HFF-Myc (cell line): ENCODE measurements around the gene RPL36A.

Source experiments
- DNase-seq: peaks from one replicate; pipeline ENCODE4 v3.0.0-alpha.2; 2011; ENCODE audit warnings: low read depth; ENCODE audit errors: extremely low read depth
- H3K4me3 ChIP-seq: replicated peaks from 2 replicates; pipeline ENCODE4 v1.5.1; 2011; ENCODE audit warnings: low read depth, mild to moderate bottlenecking, control low read depth, low read length
- TF ChIP-seq, protein P1 (sequence below): IDR thresholded peaks from 2 replicates; pipeline ENCODE4 v1.5.1; 2012; ENCODE audit warnings: mild to moderate bottlenecking, low read depth, low read length, control low read depth; ENCODE audit errors: missing control alignments

RPL36A gene

DNA sequence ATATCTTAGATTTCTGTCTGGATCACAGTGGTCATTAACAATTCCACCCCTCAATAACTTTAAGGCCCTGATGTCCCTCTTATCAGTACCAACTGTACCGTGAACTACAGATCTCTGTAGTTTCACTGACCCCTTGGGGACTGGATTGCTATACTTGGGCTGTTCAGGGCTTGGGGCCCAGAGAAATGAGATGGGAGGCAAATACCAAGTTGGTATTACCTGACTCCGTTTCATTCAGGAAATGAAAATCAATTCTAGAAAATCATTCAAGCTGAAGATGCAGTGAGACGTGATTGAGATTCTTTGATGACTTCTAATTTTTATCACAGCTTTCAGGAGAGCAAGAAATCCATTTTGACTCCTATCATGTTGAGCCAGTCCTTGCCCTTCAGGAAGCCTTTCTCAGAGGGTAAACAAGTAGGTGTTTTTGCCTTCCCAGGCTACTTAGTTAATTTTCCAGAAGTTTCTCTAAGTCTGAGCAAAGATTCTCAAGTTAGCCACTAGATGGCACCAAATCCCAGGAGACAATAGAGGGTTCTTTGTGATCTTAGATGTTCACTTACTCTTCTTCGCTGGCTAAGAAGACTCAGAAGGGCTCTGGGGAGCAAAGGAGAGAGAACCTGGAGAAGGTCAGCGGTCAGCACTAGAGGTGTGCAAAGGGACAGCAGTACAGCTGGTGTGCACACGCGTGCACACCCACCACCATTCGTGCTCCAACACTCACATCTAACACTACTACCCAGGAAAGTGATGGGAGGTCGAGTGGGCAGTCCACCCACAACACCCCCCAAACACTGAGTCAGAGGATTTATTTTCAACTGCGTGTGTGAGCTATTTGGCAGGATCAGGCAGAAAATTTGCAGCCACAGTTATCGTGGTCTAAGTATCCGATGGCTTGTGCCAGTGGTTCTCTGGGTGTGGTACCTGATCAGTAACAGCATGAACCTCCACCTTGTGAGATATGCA lies 24.7 kb downstream of the RPL36A start:
- H3K4me3 ChIP-seq: no peak overlapping the region
- no peak for DNase-seq
- TF ChIP-seq, protein P1, sequence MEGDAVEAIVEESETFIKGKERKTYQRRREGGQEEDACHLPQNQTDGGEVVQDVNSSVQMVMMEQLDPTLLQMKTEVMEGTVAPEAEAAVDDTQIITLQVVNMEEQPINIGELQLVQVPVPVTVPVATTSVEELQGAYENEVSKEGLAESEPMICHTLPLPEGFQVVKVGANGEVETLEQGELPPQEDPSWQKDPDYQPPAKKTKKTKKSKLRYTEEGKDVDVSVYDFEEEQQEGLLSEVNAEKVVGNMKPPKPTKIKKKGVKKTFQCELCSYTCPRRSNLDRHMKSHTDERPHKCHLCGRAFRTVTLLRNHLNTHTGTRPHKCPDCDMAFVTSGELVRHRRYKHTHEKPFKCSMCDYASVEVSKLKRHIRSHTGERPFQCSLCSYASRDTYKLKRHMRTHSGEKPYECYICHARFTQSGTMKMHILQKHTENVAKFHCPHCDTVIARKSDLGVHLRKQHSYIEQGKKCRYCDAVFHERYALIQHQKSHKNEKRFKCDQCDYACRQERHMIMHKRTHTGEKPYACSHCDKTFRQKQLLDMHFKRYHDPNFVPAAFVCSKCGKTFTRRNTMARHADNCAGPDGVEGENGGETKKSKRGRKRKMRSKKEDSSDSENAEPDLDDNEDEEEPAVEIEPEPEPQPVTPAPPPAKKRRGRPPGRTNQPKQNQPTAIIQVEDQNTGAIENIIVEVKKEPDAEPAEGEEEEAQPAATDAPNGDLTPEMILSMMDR: peak; percentile 59

DNA sequence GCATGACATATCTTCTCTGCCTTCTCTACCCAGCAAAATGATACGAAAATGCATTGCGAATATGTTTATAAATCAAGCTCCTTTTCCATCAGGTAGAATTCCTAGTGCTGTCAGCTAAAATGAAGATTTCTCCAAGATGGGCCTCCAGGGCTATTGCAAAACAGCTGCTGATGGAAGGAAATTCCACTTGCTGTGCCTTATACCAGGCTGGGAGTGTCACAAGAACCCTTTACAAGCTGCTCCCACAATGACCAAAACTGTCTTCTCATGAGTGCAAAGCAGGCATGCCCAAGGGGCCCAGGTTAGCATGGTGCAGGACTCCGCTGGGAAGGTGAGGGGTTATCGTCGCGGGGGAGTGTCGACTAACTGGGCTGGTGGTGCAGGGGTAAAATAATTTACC lies 25.9 kb downstream of the RPL36A start:
- no peak overlapping the region for H3K4me3 ChIP-seq
- TF ChIP-seq, protein P1: no peak
- no peak for DNase-seq

DNA sequence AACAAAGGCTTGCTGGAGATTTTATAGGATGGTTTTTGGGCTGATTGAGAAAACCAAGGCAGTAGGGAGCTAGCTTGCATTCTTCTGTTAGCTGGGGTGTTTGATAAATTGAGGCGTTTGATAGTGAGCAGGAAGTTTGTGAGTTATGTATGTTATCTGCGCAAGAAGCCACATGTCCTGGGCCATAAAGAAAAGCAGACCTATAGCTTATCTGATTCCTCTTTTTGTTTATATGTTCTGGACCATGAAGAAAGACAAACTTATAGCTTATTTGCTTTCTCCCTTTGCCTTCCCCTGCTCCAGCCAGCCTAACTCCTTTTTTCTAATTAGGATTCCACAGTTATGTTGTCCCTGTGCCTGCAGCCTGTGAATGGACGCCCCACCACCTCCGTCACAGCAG lies 26.4 kb downstream of the RPL36A start:
- no peak overlapping the region for H3K4me3 ChIP-seq
- TF ChIP-seq, protein P1: no peak
- no peak for DNase-seq

DNA sequence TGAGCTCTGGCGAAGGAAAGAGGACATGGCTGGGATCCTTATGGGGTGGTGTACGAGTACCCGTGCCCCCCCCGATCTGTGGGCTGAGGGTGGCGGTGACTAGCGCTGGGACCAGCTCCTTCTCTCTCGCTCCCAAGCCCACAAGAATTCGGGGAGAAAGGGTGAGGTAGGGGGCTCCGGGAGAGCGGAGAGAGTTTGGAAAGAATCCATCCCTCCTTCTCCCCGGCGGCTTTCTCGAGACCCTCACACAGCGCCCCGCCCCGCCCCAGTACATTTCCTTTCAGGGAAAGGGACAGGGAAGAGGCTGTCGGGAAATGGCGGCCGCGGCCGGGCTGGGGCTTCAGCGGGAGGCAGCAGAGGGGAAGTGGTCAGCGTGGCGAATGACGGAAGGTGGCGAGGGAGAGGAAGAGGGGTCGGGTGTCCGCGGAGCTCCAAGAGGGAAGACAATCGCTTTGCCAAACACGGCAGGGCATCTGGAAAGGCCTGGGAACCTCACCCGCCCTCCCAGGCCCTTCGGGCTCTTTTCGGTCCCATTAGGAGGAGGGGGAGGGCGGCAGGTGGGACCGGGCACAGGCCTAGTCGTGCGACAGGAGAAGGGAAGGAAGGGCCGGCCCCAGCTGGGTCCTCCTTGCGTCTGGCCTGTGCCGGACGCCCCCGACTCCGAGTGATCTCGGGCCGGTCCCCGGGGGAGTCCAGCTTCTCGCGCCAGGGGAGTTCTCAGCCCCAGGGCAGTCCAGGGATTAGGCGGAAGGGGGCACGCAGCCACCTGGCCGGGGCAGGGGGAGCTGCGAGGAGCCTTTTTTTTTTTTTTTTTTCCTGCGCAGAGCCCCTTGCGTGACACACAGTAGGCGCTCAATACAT lies 27.4 kb downstream of the RPL36A start:
- TF ChIP-seq, protein P1: no peak
- DNase-seq: no peak
- H3K4me3 ChIP-seq: peak overlapping the region; percentile 40

DNA sequence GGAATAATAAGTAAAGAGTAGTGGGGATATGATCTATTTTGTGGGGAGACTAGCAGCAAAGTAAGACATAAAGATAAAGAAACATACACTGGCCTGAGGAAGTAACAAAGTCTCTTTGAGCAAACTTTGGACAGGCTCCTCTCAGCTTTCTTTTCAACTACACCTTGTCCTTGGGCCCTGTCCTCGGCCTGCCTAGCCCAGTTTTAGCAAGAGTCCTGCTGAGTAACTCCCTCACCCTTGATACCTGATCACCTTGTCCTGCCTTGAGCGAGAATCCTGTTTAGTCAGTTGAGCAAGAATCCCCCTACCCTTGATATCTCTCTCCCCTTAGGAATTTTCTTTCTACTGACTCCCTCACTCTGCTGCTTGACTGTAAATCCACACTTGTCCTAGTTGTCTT lies 28.7 kb downstream of the RPL36A start:
- DNase-seq: no peak
- TF ChIP-seq, protein P1: no peak
- H3K4me3 ChIP-seq: no peak overlapping the region

DNA sequence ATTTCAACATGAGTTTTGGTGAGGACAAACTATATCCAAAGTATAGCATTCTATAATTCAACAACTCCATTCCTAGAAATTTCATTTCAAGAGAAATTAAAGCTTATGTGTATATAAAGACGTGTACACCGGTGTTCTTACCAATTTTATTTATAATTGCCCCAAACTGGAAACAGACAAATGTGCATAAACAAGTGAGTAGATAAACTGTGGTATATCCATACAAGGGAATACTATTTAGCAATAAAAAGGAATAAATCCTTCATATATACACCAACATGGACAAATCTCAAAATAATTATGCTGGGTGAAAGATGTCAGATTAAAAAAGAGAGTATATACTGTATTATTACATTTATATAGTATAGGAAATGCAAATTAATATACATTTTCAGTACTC lies 37.1 kb downstream of the RPL36A start:
- H3K4me3 ChIP-seq: no peak overlapping the region
- DNase-seq: no peak
- TF ChIP-seq, protein P1: no peak
